HG02571 (cell line): ENCODE measurements around the gene CDK2AP2.
"Not testable (repeated sequence)": the region's sequence is repeated elsewhere in the genome, so short reads cannot be mapped to it uniquely, and the experiment has no call there.

Experiments
- ATAC-seq: cut with Tn5 transposase; IDR thresholded peaks from one replicate; pipeline ENCODE4 v1.9.1; 2021; ENCODE audit warnings: mild to moderate bottlenecking, moderate library complexity; ENCODE audit not compliant: unreplicated experiment

The CDK2AP2 gene

GRCh38 chr11:67507864-67508485 is at the start of gene CDK2AP2:
CDK2AP2 (minus strand) TSS chr11:67508162; CDS start chr11:67508082, 80 bp downstream.
- peak; percentile 67 for ATAC-seq

- no peak for ATAC-seq
Observed at GRCh38 chr11:67556244-67556643, 48.3 kb upstream of the CDK2AP2 start.

- not testable (repeated sequence) for ATAC-seq
Observed at GRCh38 chr11:67551697-67552096, 43.7 kb upstream of the CDK2AP2 start.

GRCh38 chr11:67551127-67551526 is 43.2 kb upstream of the CDK2AP2 start:
- no peak for ATAC-seq

GRCh38 chr11:67548555-67549110 is 40.7 kb upstream of the CDK2AP2 start:
- no peak for ATAC-seq

- not testable (repeated sequence) for ATAC-seq
Observed at GRCh38 chr11:67548112-67548511, 40.1 kb upstream of the CDK2AP2 start.

GRCh38 chr11:67545280-67545679 is 37.3 kb upstream of the CDK2AP2 start:
- no peak for ATAC-seq

- no peak for ATAC-seq
Observed at GRCh38 chr11:67544616-67545242, 36.8 kb upstream of the CDK2AP2 start.

- ATAC-seq: no peak
Observed at GRCh38 chr11:67543585-67543984, 35.6 kb upstream of the CDK2AP2 start.

- ATAC-seq: no peak
Observed at GRCh38 chr11:67542971-67543370, 35.0 kb upstream of the CDK2AP2 start.

GRCh38 chr11:67542169-67542568 is 34.2 kb upstream of the CDK2AP2 start:
- ATAC-seq: no peak

- ATAC-seq: no peak
Observed at GRCh38 chr11:67541198-67541597, 33.2 kb upstream of the CDK2AP2 start.

- ATAC-seq: no peak
Observed at GRCh38 chr11:67539550-67539949, 31.6 kb upstream of the CDK2AP2 start.

GRCh38 chr11:67538823-67539505 is 31.0 kb upstream of the CDK2AP2 start:
- ATAC-seq: no peak

GRCh38 chr11:67538306-67538705 is 30.3 kb upstream of the CDK2AP2 start:
- ATAC-seq: no peak

GRCh38 chr11:67535561-67535960 is 27.6 kb upstream of the CDK2AP2 start:
- ATAC-seq: no peak

- no peak for ATAC-seq
Observed at GRCh38 chr11:67534070-67534679, 26.2 kb upstream of the CDK2AP2 start.

- no peak for ATAC-seq
Observed at GRCh38 chr11:67532889-67533288, 24.9 kb upstream of the CDK2AP2 start.

GRCh38 chr11:67530282-67530592 is 22.3 kb upstream of the CDK2AP2 start:
- no peak for ATAC-seq

- no peak for ATAC-seq
Observed at GRCh38 chr11:67528376-67528775, 20.4 kb upstream of the CDK2AP2 start.

GRCh38 chr11:67525275-67525976 is 17.5 kb upstream of the CDK2AP2 start:
- no peak for ATAC-seq
